Stimulated activated CD4-positive, alpha-beta T cell treated with anti-CD3 and anti-CD28 coated beads, TNF-alpha, amount 100 ng/mL, for 48 hours (primary cell): ENCODE data around the gene RUFY2.

Source experiments
- DNase-seq, 3 donors: peaks; one replicate each; pipeline ENCODE4 v3.0.0-alpha.2; 2020; ENCODE audit warnings: low read depth in 3 of 3

The RUFY2 gene

DNA sequence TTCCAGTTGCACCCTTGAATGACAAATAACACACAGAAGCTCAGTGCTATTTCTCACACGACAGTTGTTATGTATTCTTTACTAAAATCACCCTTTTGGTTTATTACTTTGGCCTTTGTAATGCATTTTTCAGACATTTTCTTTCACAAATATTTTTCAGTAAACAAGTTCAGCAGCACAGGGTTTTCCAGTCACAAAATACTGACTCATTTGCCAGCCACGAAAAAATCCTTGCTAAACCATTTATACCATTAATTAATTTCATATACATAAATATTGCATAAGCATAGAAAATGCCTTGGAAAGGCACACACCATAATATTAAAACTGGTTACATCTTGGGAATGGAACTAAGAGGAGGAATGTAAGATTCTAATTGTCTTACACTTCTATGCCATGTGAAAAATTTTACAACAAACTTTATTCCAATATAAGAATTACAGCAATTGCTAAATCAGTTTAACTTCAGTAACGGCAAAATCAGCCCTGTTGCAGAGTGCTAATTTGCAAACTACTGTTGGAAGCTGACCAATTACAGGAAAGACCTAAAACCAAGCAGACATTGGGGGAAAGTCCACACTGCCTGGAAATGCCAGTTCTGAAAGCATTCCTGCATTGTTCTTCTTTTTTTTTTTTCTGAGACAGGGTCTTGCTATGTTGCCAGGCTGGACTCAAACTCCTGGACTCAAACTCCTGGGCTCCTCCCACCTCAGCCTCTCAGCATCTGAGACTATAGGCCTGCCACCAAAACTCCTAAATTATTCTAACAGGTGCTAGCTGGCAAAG is 42.8 kb downstream of the RUFY2 start:
- no peak for DNase-seq

- no peak for DNase-seq
These were observed 44.5 kb downstream of the RUFY2 start for GRCh38 chr10:68362590-68362989.

GRCh38 chr10:68359189-68359588 is 47.9 kb downstream of the RUFY2 start:
- DNase-seq = no peak

DNA sequence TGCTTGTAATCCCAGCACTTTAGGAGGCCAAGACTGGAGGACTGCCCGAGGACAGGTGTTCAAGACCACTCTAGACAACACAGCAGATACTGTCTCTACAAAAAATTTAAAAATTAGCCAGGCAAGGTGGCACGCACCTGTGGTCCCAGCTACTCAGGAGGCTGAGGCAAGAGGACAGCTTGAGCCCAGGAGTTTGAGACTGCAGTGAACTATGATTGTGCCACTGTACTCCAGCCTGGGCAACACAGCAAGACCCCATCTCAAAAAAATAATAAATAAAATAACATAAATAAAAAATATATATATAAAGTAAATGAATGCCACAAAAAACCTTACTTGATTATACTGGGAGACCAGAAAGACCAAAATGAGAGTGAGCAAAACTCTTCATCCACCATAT is 53.5 kb downstream of the RUFY2 start:
- no peak for DNase-seq

GRCh38 chr10:68348265-68348741 is 58.8 kb downstream of the RUFY2 start:
- peak in 2 of 3 donors; percentile 16 to 24 for DNase-seq

GRCh38 chr10:68346774-68347173 is 60.3 kb downstream of the RUFY2 start:
- no peak for DNase-seq

DNA sequence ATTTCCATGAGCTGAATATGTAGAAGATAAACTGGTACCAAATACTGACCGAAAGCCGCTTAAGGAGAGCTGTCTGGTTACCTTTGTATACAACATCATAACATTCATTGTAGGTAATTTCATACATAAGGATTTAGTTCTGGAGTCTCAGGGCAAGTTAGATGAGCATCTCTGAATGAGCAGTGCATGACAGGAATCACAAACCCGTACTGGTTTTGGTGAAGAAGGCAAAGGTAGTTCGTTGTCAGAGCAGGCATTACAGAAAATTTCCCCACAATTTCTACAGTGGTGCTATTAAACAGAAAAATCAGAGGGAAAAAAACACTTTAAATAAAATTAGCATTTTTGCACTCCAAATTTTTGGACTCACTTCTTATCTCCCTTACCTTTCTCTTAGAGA is 61.5 kb downstream of the RUFY2 start:
- DNase-seq = no peak

DNA sequence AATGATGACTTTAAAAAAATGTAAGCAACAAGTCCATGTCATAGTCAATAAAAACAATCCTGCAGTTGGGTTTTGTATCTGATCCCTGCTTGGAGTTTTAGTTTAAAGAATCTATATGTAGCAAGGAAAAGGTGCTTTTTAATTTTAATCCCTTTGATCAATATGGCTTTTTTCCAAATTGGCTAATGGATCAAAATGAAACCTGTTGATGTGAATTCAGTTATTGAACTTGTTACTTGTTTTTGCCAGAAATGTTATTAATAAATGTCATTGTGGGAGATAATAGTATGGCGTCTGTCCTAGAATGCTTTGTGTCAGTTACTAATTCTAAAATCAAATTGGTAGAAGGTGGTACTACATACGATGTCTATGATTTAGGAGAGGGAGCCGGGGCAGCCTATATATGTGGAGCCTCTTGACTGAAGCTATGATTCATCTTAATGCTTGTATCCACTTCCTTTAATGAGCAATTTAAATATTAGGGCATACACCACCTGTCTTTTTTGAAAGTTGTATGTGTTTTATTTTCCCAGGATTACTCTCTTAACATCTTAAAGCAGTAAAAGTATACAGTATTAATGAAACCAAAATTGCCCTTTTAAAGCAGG is 64.1 kb downstream of the RUFY2 start:
- DNase-seq = no peak

DNA sequence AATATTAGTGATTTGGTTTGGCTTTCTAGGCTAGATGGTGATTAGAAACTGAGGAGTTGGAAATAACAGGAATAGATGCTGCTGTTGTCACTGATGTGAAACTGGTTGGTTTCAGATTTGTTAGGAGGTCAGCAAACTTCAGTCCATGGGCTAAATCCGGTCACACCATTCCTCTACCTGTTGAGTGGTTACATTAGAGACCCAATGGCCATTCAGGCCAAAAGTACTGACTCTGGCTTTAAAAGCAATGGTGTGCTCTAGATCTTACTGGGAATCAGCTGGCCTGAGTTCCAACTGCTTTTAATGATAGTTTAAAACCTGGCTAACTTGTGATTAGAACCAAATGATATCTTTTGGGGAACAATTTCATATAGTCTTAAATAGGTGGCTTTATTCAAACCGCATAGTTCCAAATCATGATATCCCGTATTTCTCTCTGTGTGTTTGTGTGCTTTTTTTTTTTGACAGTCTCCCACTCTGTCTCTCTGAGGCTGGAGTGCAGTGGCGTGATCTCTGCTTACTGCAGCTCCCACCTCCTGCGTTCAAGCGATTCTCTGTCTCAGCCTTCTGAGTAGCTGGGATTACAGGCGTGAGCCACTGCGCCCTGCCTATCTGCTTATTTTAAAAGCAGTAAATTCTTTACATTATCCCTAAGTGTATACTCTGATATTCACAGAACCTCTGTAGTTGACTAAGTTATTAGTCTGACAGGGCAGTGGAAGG is 66.6 kb downstream of the RUFY2 start:
- DNase-seq = no peak

DNA sequence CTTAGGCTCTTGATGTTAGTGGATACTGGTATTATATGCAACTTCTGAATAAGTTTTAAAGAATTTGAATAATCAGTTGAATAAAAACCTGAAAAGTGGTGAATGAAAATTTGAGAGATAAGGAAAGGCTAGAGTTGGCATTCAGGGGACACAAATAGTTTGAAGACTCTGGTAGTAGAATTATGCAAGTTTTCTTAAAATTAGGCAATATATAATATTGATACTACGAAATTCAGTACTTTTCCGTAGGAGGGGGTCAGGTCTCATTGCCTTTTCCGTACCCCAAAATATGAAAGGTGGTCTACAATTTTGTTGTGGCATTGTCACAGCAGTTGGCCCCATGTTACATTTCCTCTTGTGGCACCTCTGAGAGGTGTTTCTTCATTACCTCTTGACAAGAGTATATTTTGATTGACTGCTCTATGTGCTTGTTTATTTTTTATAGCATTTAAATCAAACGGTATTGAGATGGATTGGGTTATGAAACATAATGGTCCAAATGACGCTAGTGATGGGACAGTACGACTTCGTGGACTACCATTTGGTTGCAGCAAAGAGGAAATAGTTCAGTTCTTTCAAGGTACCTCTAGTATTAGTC is 70.2 kb downstream of the RUFY2 start:
- DNase-seq = no peak

- no peak for DNase-seq
These were observed 72.2 kb downstream of the RUFY2 start for GRCh38 chr10:68334672-68335467.

GRCh38 chr10:68333440-68334431 is 73.3 kb downstream of the RUFY2 start:
- DNase-seq = no peak

DNA sequence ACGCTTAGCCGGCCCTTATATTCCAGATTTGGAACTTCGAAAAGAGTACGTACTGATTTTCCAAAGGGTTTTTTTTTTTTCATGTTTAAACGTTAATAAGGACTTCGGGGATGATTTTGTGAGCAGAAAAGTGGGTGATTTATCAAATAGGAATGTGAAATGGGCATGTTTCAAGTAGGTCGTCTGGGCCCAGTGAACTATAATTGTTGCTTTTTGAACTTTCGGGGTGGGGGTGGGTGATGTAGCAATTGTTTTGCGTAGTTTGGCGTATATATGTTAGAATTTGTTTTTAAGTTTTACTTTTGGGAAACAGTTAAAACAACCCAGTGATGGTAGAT is 74.0 kb downstream of the RUFY2 start:
- DNase-seq = no peak

GRCh38 chr10:68332259-68333057 is 74.6 kb downstream of the RUFY2 start, which contains the start of gene PBLD:
TSS of gene PBLD (minus strand) at chr10:68332928. CDS start at chr10:68306844, 26,084 bp downstream.
- peak; percentile 17 to 53 (median 44) for DNase-seq

GRCh38 chr10:68331455-68332258 is 75.4 kb downstream of the RUFY2 start, which contains the start of gene HNRNPH3:
TSS of gene HNRNPH3 (plus strand) at chr10:68332064. CDS start at chr10:68337222, 5,158 bp downstream.
- peak; percentile 97 to 99 (median 98) for DNase-seq

GRCh38 chr10:68330852-68331454 is 76.1 kb downstream of the RUFY2 start:
- no peak for DNase-seq

GRCh38 chr10:68329506-68329861 is 77.6 kb downstream of the RUFY2 start:
- DNase-seq = no peak
